Brain microvascular endothelial cell (primary cell): ENCODE measurements around the gene LRRC49.

ENCODE experiments used
- DNase-seq: peaks from one replicate; pipeline ENCODE4 v3.0.0-alpha.2; 2020
- H3K27ac ChIP-seq: fragments of 250-450 bp; sonication (Bioruptor Pico); 2 replicates; pipeline ENCODE4 v1.5.1; 2020; ENCODE audit warnings: mild to moderate bottlenecking, moderate library complexity
- H3K27me3 ChIP-seq: fragments of 250-450 bp; sonication (Bioruptor Pico); replicated peaks from 2 replicates; pipeline ENCODE4 v1.5.1; 2020; ENCODE audit warnings: mild to moderate bottlenecking
- H3K36me3 ChIP-seq: fragments of 250-450 bp; sonication (Bioruptor Pico); replicated peaks from 2 replicates; pipeline ENCODE4 v1.5.1; 2020; ENCODE audit warnings: mild to moderate bottlenecking
- H3K4me3 ChIP-seq: 2 replicates; pipeline ENCODE4 v1.5.1; 2011; ENCODE audit warnings: low read depth, mild to moderate bottlenecking, control low read depth, low read length, moderate library complexity
- in situ Hi-C: cut with HindIII; loops from 2 replicates; pipeline ENCODE4 v1.10.0; 2017; ENCODE audit warnings: low sequenced_read_pairs, low pct_ligation_motif_present
- TF ChIP-seq, protein P1 (sequence below): IDR thresholded peaks from 2 replicates; pipeline ENCODE4 v1.5.1; 2011; ENCODE audit warnings: low read depth, mild to moderate bottlenecking, moderate library complexity, low read length, control low read depth, inconsistent platforms; ENCODE audit errors: missing control alignments

The LRRC49 gene

DNA sequence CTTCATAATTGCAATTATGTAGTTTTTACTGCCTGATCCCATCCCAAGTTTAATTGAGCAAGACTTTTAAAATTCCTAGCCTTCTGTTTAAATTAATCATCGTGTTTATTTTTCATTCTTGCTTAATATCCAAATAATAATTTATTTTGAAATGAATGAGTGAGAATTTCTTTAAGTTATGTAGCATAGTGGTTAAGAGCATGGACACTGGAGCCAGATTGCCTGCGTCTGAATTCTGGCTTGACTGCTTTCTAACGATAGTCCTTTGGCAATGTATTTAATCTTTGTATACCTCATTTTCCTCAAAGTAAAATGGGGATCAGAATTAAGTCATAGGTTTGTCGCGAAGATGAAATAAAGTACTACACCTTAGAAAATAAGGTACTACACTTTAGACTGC lies 71.4 kb downstream of the LRRC49 start:
- no peak overlapping the region for H3K4me3 ChIP-seq
- TF ChIP-seq, protein P1, sequence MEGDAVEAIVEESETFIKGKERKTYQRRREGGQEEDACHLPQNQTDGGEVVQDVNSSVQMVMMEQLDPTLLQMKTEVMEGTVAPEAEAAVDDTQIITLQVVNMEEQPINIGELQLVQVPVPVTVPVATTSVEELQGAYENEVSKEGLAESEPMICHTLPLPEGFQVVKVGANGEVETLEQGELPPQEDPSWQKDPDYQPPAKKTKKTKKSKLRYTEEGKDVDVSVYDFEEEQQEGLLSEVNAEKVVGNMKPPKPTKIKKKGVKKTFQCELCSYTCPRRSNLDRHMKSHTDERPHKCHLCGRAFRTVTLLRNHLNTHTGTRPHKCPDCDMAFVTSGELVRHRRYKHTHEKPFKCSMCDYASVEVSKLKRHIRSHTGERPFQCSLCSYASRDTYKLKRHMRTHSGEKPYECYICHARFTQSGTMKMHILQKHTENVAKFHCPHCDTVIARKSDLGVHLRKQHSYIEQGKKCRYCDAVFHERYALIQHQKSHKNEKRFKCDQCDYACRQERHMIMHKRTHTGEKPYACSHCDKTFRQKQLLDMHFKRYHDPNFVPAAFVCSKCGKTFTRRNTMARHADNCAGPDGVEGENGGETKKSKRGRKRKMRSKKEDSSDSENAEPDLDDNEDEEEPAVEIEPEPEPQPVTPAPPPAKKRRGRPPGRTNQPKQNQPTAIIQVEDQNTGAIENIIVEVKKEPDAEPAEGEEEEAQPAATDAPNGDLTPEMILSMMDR, result no peak
- H3K36me3 ChIP-seq, result no peaks in the 10 kb centered on the region
- H3K27ac ChIP-seq, result no peak overlapping the region
- in situ Hi-C loops, result no loop called here
- H3K27me3 ChIP-seq, result no peaks in the 10 kb centered on the region
- DNase-seq, result no peak

DNA sequence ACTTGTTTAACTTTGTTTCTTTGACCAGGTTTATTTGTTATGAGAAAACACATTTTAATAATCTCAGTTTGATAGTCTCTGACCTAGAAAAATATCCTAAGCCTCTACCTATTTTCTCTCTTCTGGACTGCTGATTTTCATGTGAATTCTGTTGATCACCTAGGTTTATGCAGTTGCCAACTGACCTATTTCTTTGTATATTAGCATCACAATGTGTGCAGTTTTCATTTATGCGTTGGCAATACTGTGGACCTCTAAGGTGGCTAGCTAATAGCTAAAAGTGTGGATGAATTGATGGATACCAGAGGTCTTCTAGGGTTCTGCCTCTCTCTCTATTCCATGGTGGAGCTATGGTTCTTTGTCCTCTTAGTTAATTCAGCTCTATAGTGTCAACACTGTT lies 72.1 kb downstream of the LRRC49 start:
- Histone ChIP-seq H3K4me3 (no peak overlapping the region), H3K36me3 (no peaks in the 10 kb centered on the region), H3K27ac (no peak overlapping the region), H3K27me3 (no peaks in the 10 kb centered on the region)
- DNase-seq, result no peak
- in situ Hi-C loops, result no loop called here
- TF ChIP-seq, protein P1, result no peak

DNA sequence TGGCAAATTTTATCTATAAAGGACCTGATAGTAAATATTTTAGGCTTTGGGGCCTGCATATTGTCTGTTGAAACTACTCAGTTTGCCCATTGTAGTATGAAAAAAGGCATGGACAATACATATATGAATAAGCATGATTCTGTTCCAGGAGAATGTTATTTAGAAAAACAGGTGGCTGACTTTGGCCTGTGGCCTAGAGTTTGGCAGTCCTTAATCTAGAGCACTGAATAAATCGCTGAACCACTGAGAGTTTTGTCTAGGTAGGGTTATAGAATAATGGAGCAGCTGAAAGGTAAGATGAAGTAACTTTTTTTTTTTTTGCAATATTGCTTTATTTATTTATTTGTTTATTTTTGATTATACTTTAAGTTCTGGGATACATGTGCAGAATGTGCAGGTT lies 75.0 kb downstream of the LRRC49 start:
- Histone ChIP-seq H3K27me3 (no peaks in the 10 kb centered on the region), H3K4me3 (no peak overlapping the region), H3K27ac (no peak overlapping the region), H3K36me3 (no peaks in the 10 kb centered on the region)
- TF ChIP-seq, protein P1, result no peak
- in situ Hi-C loops, result no loop called here
- DNase-seq, result no peak

DNA sequence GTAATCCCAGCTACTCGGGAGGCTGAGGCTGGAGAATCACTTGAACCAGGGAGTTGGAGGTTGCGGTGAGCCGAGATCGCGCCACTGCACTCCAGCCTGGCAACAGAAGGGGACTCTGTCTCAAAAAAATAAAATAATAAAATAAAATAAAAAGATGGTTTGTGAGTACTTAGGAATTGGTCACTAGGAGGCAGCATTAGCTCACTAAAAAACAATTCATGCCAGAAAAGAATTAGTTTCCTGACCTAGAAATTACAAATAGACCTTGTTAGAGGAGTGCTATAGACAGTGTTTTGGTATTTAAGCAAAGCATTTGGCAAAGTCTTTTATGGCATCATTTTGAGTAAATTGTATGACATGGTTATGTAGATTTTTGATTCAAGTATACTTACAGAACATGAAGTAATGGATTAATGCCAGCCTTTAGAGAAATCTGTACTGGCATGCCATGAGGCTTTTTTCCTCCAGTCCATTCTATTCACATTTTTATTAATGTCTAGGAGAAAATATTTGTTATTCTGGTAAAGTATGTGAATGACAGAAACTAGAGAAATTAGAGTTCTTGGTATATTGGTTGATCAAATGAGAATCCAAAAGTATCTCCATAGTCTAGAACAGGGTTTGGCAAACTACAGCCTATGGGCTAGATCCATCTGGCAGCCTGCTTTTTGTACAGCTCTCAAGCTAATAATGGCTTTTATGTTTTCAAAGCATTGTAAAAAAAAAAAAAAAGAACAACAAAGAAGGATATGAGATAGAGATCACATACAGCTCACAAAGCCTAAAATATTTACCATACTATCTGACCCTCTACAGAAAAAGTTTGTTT lies 81.6 kb downstream of the LRRC49 start:
- H3K4me3 ChIP-seq, result no peak overlapping the region
- no peaks in the 10 kb centered on the region for H3K27me3 ChIP-seq
- TF ChIP-seq, protein P1, result peak; percentile 37
- peak; percentile 16 for DNase-seq
- no peak overlapping the region for H3K27ac ChIP-seq
- in situ Hi-C loops, result no loop called here
- no peaks in the 10 kb centered on the region for H3K36me3 ChIP-seq

DNA sequence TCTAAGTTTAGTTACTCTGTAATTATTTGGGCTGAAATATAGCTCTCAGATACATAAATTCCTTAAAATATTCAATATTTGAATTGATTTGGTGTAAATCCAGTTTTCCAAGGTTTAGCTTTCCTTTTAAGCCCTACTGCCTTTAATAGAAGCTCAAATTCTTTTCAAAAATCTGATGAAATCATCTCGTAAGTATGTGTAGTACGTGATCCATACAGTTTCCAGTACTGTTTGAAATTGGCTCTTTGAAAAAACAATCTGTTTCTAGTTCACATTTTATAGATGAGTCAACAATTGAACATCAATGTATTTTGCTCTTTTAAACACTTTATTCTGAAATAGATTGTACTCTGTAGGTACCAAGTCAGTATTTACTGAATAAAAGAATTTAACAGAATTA lies 84.2 kb downstream of the LRRC49 start:
- Histone ChIP-seq H3K36me3 (no peaks in the 10 kb centered on the region), H3K4me3 (no peak overlapping the region), H3K27ac (peak overlapping the region; percentile 45), H3K27me3 (no peaks in the 10 kb centered on the region)
- no peak for DNase-seq
- in situ Hi-C loops, result no loop called here
- TF ChIP-seq, protein P1, result no peak
